ENCODE measurements around the gene KLHDC8A.
"Not testable (repeated sequence)": the region's sequence is repeated elsewhere in the genome, so short reads cannot be mapped to it uniquely, and the experiment has no call there.

Gene KLHDC8A, protein sequence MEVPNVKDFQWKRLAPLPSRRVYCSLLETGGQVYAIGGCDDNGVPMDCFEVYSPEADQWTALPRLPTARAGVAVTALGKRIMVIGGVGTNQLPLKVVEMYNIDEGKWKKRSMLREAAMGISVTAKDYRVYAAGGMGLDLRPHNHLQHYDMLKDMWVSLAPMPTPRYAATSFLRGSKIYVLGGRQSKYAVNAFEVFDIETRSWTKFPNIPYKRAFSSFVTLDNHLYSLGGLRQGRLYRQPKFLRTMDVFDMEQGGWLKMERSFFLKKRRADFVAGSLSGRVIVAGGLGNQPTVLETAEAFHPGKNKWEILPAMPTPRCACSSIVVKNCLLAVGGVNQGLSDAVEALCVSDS

DNA sequence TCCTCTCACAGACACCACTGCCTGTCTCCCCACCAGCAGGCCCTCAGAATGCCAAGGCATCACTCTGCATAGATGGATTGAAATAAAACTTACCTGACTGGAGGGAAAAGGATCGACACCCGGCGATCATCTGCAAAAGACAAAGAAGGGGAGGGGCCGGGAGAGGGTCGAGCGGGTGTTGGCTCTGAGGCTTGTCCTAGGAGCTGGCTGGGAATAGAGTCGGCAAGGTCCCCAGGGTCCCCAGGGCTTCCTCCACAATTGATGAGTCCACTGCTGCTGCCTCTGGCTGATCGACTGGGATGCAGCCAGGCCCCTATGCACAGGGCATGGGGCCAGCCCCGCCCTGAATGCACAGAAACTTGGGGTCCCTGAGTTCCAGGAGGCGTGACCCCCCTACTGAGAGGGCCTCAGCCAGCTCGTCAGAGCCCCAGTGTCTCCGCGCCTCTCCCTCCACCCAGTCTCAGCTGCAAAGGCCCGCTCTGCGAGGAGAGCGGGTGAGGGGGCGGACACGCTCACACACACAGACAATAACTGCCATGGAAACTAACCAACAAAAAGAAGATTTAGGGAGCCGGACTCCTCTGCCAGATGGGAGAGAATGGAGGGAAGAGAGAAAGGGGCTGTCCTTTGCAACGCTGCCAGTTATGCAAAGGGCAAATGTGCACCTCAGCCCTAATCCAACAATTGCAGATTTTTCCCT lies at the start of gene KLHDC8A:
TSS of gene KLHDC8A (minus strand) at position 483 of the 700 bp plus-strand sequence. CDS start 13,318 bp downstream, outside the sequence.
- DNase-seq (ENCODE audit: low spot score), result no peak

DNA sequence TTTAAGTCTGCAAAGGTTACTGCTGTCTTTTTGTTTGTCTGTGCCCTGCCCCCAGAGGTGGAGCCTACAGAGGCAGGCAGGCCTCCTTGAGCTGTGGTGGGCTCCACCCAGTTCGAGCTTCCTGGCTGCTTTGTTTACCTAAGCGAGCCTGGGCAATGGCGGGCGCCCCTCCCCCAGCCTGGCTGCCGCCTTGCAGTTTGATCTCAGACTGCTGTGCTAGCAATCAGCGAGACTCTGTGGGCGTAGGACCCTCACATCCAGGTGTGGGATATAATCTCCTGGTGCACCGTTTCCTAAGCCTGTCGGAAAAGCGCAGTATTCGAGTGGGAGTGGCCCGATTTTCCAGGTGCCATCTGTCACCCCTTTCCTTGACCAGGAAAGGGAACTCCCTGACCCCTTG lies 49.5 kb upstream of the KLHDC8A start:
- DNase-seq (ENCODE audit: low spot score), result not testable (repeated sequence)

DNA sequence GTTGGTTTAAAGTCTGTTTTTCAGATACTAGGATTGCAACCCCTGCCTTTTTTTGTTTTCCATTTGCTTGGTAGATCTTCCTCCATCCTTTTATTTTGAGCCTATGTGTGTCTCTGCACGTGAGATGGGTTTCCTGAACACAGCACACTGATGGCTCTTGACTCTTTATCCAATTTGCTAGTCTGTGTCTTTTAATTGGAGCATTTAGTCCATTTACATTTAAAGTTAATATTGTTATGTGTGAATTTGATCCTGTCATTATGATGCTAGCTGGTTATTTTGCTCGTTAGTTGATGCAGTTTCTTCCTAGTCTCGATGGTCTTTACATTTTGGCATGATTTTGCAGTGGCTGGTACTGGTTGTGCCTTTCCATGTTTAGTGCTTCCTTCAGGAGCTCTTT lies 47.8 kb upstream of the KLHDC8A start:
- DNase-seq (ENCODE audit: low spot score), result not testable (repeated sequence)

DNA sequence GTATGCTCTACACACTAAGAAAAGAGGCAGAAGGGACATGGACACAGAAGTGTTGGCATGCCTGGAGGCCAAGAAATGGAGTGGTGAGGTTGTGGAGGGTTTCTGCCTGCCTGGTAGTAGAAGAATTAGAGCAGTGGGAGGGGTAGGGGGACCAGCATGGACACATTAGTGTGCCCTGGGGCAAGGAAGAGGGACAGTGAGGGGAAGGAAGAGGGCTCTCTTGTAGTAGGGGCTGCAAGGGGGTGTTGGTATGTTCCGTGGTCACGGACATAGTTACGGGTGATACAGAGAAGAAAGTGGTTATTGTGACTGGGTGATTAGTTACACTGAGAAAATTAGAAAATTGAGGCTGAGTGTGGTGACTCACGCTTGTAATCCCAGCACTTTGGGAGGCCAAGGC lies 41.9 kb upstream of the KLHDC8A start:
- no peak for DNase-seq (ENCODE audit: low spot score)

DNA sequence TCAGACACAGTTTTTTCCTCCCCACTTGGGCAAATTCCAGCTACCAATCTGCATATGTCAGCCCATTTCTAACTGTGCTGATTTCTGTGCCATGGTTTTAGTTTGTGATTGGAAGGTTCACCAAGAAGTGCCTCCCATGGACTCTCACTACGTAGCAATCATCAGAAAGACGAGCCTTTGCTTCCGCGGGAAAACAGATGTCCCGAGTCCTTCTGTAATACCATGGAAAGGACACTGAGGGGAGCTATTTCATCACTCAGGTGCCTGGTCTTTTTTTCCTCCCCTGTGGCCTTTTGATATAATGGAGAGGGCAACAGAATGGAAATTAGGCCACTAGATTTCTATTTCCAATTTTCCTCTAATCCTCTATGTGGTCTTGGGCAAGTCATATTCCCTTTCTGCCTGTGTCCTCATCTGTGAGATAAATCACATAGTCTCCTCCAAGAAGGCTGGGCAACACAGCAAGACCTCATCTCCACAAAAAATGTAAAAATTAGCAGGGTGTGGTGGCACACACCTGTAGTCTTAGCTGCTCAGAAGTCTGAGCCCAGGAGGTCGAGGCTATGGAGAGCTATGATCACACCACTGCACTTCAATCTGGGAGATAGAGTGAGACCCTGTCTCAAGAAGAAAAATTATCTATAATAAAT lies 40.4 kb upstream of the KLHDC8A start:
- DNase-seq (ENCODE audit: low spot score), result peak; percentile 47

DNA sequence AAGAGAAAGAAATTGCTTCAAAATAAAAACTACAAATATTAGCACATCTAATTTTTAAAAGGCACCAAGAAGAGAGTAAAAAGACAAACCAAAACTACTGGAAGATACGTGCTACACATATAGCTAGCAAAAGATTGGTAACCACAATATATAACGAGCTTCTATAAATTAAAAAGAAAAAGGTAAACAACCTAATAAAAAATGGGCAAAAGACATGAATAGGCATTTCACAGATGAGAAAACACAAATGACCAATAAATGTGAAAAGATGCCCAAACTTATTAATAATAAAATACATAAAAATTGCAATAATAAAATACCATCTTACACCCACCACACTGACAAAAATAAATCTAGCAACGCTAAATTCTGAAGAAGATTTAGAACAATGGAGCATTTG lies 38.9 kb upstream of the KLHDC8A start:
- DNase-seq (ENCODE audit: low spot score), result no peak

DNA sequence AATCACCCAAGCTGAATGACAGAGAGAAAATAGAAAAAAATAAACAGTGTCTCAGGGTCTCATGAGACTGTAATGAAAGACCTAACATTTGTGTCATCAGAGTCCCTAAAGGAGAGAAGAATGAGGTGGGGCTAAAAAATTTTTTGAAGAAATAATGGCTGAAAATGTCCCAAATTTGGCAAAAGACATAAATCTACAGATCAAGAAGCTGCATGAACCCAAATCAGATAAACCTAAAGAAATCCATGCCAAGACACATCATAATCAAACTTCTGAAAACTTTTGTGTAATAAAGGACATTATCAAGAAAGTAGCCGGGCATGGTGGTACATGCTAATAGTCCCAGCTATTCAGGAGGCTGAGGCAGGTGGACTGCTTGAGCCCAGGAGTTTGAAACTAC lies 35.9 kb upstream of the KLHDC8A start:
- no peak for DNase-seq (ENCODE audit: low spot score)

DNA sequence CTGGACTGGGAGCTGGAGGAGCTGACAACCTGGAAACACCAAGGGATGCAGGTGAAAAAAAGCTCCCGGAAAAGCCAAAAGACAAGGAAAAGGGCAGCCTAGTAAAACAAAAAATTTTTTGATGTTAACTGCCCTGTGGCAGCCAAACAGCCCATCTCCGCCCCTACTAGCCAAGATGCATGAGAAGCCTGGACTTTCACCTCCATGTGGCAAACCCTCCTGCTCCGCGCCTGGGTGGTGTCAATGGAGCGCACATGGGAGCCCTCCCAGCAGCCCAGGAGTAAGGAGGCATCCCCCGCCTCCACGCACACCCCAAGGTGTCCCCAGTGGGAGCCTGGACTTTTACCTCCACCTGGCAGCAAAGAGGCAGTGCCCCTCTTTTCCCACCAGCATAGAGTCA lies 34.7 kb upstream of the KLHDC8A start:
- DNase-seq (ENCODE audit: low spot score), result no peak

DNA sequence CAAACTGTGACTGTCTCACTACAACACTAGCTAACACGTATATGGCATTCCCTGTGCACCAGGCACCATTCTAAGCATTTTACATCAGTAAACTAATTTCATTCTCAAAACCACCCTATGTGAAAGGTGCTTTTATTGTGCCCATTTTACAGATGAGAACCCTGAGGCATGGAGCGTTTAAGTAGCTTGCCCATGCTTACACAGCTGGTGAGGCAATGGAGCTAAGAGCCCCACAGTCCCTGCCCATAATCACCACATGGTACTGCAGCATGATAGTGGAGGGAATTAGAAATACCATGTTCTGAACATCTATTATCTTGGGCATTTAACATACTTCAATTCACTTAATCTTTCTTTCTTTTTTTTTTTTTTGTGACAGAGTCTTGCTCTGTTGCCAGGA lies 31.1 kb upstream of the KLHDC8A start:
- no peak for DNase-seq (ENCODE audit: low spot score)

DNA sequence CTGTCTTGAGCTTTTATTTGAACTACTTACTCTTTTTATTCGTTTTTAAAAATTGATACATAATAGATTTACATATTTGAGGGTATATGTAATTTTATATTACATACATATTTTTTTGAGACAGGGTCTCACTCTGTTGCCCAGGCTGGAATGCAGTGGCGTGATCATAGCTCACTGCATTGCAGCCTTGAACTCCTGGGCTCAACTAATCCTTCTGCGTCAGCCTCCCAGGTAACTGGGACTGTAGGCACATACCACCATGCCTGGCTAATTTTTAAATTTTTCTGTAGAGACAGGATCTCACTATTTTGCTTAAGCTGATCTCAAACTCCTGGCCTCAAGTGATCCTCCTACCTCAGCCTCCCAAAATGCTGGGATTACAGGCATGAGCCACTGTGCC lies 26.3 kb upstream of the KLHDC8A start:
- not testable (repeated sequence) for DNase-seq (ENCODE audit: low spot score)

DNA sequence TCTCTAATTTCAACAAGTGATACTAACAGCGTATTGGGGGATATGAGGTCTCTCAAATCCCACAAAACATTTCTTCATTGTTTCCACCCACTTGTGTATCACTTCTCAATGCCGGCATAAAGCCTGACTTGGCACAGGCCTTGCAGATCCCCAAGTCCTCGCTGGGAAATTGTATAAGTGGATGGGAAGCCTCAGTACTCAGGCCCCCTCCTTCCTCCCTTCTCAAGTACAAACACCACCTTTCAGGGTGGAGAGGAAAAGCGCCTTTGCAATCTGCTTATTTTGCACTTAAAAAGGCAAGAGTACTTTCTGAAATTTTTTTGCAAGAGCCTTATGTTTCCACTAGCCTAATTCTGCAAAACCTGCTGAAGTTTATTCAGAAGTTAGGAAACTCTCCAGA lies 25.8 kb upstream of the KLHDC8A start:
- no peak for DNase-seq (ENCODE audit: low spot score)

DNA sequence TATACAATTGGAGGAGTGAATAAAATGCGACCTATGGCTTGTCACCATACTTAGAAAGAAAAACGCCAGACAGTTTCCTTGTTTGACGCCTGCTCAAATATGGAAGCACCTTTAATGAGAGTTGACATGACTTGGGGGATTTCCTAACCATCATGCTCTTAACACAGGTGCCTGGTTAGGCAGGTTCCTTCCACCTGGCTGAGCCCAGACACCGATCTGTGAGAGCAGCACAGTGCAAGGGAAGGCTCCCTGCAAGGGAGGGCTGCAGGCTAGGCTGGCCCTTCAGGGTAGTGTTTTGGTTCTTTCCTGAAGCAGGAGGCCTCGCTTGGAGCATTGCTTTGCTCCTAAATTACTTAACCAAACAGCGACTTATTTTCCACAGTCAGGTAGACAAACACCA lies 24.6 kb upstream of the KLHDC8A start:
- no peak for DNase-seq (ENCODE audit: low spot score)

DNA sequence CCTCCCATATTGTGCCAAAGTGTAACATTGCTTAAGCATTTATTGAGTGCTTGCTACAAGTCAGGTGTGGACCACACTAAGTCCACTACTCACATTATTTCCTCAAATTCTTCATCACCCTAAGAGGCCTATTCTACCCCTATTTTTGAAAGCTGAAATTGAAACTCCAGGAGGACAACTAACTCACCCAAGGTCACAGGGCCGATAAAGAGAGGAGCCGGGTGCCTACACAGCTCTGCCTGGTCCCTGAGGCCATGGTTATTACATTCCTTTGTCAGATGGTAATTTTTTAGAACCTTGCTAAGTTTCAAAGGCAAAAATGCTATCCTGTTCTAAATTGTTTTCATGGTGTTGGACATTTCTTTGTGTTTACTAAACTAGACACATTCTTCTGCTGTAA lies 24.2 kb upstream of the KLHDC8A start:
- DNase-seq (ENCODE audit: low spot score), result no peak

DNA sequence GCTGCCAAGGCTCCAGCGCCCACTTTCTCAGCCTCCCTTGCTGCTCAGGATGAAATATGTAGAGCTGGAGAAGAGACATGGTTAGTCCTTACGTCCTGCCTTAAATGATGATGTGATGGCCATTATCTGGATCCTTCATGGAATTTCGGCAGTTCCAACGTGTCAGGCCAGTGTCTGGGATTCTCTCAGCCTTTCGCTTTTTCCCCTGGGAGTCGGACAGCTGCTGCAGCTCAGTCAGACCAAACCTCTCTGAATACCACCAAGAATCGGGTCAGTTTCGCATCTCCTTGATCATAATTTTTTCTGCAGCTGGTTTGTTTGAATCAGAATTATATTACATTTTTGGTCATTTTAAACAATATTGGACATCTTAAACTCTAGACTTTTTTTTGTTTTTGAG lies 22.3 kb upstream of the KLHDC8A start:
- DNase-seq (ENCODE audit: low spot score), result no peak

DNA sequence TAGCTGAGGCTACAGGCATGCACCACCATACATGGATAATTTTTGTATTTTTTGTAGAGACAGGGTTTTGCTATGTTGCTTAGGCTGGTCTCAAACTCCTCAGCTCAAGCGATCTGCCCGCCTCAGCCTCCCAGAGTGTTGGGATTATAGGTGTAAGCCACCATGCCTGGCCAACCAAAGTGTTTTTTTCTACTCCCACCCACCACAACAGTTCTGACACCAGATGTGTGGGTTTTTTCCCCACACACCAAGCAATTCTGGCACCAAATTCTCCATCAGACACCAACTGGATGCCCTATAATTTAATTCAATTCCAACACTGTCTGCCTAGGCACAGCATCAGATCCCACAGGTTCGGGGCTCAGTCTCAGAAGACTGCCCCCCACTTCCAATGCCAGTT lies 20.6 kb upstream of the KLHDC8A start:
- no peak for DNase-seq (ENCODE audit: low spot score)

DNA sequence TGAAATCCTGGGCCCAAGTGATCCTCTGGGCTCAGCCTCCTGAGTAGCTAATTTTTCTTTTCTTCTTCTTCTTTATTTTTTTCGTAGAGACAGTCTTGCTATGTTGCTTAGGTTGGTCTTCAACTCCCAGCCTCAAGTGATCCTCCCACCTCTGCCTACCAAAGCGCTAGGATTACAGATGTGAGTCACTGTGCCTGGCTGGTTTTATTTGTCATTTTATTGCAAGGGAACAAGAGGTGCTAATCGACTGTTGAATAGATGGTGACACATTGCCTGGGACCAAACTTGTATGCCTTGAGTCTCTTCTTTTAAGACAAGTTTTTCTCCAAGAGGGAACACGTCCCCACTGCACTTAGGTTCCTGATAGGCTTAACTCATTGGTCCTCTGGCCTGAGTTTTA lies 20.0 kb upstream of the KLHDC8A start:
- no peak for DNase-seq (ENCODE audit: low spot score)

DNA sequence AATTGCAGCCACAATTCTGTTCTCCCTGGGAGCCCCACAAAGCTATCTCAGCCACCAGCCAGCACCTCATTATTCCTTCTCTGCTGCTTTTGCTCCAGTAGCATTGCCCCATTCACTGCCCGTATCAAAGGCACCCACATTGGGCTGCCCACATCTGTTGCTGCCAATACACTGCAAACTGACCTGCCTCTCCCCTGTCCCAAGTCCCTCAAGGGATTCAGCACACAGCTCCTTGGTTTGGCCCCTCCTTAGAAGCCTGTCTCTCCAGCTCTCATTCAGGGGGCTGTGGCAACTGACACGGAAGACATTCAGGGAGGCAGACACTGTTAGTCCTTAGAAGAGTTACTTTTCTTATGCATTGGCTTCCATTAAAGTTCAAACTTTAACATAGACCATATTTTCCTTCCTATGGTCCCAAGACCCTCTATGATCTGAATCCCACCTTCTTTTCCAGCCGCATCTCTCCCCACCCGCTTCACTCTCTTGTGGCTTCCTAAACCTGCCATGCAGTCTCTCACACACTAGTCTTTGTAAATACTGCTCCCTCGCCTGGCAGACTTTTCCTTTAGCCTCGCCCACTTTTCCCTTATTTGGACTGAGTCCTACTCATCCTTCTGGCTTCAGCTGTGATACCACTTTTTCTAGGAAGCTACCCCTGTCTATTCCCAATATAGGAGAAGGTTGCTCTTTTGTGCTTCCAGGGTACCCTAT lies 19.3 kb upstream of the KLHDC8A start:
- no peak for DNase-seq (ENCODE audit: low spot score)

DNA sequence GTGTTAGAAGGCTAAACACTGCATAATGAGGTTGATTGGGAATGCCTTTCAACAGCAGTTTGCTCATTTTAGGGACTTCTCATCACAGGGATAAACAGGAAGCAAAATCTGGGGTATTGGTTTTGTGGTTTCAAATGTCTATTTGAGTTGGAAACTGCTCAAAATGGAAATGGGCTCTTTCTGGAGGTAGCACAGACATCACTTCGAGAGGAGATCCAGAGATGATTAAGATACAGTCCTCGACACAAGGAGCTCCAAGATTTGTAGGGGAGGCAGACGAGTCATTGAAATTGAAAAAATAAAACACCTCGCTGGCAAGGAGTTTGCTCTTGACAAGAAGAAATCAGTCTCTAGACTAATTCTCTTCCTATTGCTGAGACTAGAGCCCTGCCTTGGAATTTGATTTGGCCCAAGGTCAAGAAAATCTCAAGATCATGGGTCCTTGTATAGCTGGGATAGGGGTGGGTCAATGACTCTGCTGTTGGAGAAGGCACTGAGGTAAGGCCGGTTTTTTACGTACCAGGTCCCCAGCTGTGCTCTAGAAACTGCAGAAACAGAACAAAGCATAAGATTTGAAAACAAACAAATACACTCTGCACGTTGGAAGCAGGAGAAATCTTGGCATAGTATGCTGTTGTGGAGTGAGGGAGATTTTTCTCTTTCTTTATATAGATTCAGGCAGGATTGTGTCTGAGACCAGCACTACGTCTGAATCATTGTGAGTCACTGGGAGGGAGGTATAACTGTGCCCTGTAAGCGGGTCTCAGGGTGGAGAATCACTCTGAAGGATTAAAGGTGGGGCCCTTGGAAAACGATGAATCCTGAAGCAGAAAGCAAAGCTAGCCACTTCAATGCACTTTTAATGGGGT lies 17.7 kb upstream of the KLHDC8A start:
- DNase-seq (ENCODE audit: low spot score), result no peak

DNA sequence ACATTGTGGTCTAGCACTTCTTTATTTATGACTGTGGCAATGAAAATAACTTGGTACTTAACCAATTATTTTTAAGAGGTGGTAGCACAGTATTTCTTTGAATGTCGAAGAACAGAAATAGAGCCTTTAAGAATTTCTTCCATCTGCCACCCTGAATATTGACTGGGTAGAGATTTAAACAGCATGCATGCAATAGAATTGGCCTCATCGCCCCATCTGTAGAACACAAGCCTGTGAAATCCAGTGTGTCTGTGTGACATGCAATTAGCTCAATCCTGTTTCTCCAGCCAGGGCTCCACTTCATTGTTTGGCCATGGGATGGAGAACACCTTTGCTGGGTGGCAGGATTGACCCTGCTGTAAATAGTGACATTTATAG lies 17.1 kb upstream of the KLHDC8A start:
- no peak for DNase-seq (ENCODE audit: low spot score)

DNA sequence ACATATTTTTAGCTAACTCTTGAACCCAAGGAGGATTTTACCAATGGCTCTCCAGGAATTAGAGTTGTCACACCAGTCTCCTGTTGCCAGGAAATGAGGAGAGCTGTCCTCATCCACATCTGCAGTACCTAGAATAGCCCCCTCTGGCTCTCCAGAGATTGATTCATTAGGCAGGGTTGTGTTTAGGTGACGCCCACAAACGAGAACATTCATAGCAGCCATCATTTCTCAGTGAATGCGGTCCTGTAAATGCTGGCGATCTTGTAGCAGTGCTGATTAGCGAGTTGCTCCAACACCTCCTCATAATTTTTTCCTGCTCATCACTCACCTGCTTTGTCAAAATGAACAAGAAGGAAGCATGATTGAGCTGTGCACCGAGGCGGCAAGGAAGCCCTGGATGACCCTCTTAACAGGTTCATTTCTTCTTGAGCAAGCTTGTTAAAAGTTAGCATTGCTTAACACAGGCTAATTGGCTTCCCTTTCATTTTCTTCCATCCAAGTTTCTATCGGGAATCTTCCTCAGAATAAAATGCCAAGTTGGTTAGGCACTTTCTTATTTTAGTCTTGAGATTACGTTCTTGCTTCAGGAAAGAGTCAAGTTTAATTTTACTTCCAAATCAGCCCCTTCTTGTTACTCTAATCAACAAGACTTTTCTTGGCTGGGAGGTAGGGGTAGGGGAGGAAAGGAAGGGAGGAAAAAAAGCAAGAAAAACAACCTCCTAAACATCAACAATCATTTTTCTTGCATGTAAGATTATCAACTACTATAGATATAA lies 16.5 kb upstream of the KLHDC8A start:
- no peak for DNase-seq (ENCODE audit: low spot score)
